ENCODE measurements around the gene ZNF444. TPM values are rescaled to one million over a fixed set of nuclear protein-coding genes. Genes with fewer than 3 reads are reported as not detected.
"Not testable (repeated sequence)": the region's sequence is repeated elsewhere in the genome, so short reads cannot be mapped to it uniquely, and the experiment has no call there.

ZNF444 gene
- total RNA-seq, 1 donor from 2014 or later: 94.9 TPM

DNA sequence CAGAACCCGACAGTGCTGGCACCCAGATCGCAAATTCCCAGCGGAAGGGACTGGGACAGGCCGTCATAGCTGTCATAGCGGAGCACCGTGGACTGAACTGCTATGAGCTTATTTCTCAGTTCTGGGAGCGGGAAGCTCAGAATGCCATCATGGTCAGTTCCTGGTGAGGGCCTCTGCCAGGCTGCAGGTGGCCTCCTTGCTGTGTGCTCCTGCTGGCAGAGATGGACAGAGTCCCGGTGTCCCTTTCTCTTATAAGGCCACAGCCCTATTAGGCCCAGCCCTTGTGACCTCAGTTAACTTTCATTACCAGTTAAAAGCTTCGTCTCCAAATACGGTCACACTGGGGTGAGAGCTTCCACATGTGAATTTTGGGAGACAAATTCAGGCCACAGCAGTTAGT, 4.6 kb downstream of the ZNF444 start:
- intact Hi-C loops (cut with DNase I): loop anchor here (10.0 kb wide), 1 partner anchor 1031 kb away; the partner anchor contains the start of gene PPP1R12C
- DNase-seq (ENCODE audit: low spot score in 2 of 2): no peak
- H3K4me3 ChIP-seq: no peak overlapping the region
- H3K4me1 ChIP-seq: peaks cover 0 to 10% of the 10 kb centered on the region in 2 donors
- H3K9me3 ChIP-seq: no peaks in the 10 kb centered on the region
- H3K36me3 ChIP-seq: peaks cover 19 to 38% of the 10 kb centered on the region in 2 donors
- no peaks in the 10 kb centered on the region for H3K27me3 ChIP-seq
- no peak overlapping the region for H3K27ac ChIP-seq
- TF ChIP-seq, protein P1, sequence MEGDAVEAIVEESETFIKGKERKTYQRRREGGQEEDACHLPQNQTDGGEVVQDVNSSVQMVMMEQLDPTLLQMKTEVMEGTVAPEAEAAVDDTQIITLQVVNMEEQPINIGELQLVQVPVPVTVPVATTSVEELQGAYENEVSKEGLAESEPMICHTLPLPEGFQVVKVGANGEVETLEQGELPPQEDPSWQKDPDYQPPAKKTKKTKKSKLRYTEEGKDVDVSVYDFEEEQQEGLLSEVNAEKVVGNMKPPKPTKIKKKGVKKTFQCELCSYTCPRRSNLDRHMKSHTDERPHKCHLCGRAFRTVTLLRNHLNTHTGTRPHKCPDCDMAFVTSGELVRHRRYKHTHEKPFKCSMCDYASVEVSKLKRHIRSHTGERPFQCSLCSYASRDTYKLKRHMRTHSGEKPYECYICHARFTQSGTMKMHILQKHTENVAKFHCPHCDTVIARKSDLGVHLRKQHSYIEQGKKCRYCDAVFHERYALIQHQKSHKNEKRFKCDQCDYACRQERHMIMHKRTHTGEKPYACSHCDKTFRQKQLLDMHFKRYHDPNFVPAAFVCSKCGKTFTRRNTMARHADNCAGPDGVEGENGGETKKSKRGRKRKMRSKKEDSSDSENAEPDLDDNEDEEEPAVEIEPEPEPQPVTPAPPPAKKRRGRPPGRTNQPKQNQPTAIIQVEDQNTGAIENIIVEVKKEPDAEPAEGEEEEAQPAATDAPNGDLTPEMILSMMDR (IDR thresholded peaks at IDR 0.05): no peak

DNA sequence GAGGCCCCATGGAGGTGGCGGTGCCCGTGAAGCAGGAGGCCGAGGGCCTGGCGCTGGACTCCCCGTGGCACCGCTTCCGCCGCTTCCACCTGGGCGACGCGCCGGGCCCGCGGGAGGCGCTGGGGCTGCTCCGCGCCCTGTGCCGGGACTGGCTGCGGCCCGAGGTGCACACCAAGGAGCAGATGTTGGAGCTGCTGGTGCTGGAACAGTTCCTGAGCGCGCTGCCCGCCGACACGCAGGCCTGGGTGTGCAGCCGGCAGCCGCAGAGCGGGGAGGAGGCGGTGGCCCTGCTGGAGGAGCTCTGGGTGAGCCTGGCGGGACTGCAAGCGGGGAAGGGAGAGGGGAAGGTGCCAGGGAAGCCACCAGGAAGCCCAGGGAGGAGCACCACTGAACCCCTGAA, 5.8 kb downstream of the ZNF444 start:
- Histone ChIP-seq H3K27me3 (no peaks in the 10 kb centered on the region), H3K4me3 (no peak overlapping the region), H3K36me3 (peaks cover 19 to 38% of the 10 kb centered on the region in 2 donors), H3K4me1 (peaks cover 0 to 7% of the 10 kb centered on the region in 2 donors), H3K9me3 (no peaks in the 10 kb centered on the region), H3K27ac (no peak overlapping the region)
- no peak for DNase-seq (ENCODE audit: low spot score in 2 of 2)
- intact Hi-C loops (cut with DNase I): loop anchor here (10.0 kb wide), 1 partner anchor 1032 kb away; the partner anchor contains the start of gene PPP1R12C
- TF ChIP-seq, protein P1 (IDR thresholded peaks at IDR 0.05): no peak

DNA sequence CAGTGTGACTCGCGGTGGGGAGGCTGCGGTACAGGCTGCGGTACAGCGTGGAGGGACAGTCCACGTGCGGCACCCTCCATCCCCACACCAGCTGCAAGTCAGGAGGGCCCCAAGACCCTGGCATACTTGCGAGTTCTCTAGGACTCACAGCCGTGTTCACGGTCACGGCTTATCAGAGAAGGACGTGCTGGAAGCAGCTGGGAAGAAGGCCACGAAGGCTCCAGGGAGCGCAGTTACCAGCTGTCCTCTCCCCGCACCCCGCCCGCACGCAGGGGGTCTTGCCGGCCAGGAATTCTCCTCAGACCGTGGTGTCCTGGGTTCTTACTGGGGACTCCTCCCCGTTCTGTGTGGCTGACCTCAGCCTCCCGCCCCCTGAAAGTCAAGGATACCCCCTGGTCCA, 6.2 kb downstream of the ZNF444 start:
- Histone ChIP-seq H3K9me3 (no peaks in the 10 kb centered on the region), H3K4me3 (no peak overlapping the region), H3K27me3 (no peaks in the 10 kb centered on the region), H3K36me3 (peaks cover 19 to 38% of the 10 kb centered on the region in 2 donors), H3K4me1 (peaks cover 0 to 2% of the 10 kb centered on the region in 2 donors), H3K27ac (no peak overlapping the region)
- intact Hi-C loops (cut with DNase I): loop anchor here (10.0 kb wide), 1 partner anchor 1033 kb away; the partner anchor contains the start of gene PPP1R12C
- no peak for DNase-seq (ENCODE audit: low spot score in 2 of 2)
- TF ChIP-seq, protein P1 (IDR thresholded peaks at IDR 0.05): no peak

DNA sequence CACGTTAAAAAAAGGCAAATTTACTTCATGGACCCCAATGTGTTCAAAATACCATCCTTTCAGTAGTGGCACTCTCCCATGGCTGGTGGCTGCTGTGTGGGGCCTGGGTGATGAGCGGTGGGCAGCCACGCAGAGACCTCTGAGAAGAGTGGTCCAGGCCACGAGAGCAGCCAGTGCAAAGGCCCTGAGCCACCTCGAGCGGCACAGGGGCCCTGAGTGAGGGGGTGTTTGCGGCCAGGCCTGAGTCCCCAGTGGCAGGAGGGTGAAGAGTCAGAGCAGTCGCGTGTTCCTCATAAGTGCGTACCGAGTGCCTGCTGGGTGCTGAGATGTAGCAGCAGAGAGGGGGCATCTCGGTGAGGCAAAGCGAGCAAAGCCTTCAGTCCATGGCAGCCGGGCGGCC, 7.0 kb downstream of the ZNF444 start:
- H3K4me3 ChIP-seq: no peak overlapping the region
- intact Hi-C loops (cut with DNase I): loop anchor here (10.0 kb wide), 1 partner anchor 1033 kb away; the partner anchor contains the start of gene PPP1R12C
- H3K27me3 ChIP-seq: no peaks in the 10 kb centered on the region
- peaks cover 19 to 40% of the 10 kb centered on the region in 2 donors for H3K36me3 ChIP-seq
- no peak overlapping the region for H3K27ac ChIP-seq
- H3K4me1 ChIP-seq: no peaks in the 10 kb centered on the region
- no peak for DNase-seq (ENCODE audit: low spot score in 2 of 2)
- TF ChIP-seq, protein P1 (IDR thresholded peaks at IDR 0.05): no peak
- H3K9me3 ChIP-seq: no peaks in the 10 kb centered on the region

DNA sequence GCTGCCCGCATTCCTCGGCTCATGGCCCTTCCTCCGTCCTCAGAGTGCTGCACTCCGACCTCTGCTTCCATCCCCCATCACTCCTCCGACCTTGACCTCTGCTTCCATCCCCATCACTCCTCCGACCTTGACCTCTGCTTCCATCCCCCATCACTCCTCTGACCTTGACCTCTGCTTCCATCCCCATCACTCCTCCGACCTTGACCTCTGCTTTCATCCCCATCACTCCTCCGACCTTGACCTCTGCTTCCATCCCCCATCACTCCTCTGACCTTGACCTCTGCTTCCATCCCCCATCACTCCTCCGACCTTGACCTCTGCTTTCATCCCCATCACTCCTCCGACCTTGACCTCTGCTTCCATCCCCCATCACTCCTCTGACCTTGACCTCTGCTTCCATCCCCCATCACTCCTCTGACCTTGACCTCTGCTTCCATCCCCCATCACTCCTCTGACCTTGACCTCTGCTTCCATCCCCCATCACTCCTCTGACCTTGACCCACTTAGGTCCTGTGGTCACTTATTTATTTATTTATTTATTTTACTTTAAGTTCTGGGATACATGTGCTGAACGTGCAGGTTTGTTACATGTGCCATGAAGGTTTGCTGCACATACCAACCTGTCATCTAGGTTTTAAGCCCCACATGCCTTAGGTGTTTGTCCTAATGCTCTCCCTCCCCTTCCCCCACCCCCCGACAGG, 8.0 kb downstream of the ZNF444 start:
- H3K4me1 ChIP-seq; H3K9me3 ChIP-seq; H3K4me3 ChIP-seq; H3K27ac ChIP-seq; DNase-seq (ENCODE audit: low spot score in 2 of 2); H3K27me3 ChIP-seq: not testable (repeated sequence)
- intact Hi-C loops (cut with DNase I): loop anchor here (10.0 kb wide), 1 partner anchor 1034 kb away; the partner anchor contains the start of gene PPP1R12C
- H3K36me3 ChIP-seq: peaks cover 19 to 48% of the 10 kb centered on the region in 2 donors

DNA sequence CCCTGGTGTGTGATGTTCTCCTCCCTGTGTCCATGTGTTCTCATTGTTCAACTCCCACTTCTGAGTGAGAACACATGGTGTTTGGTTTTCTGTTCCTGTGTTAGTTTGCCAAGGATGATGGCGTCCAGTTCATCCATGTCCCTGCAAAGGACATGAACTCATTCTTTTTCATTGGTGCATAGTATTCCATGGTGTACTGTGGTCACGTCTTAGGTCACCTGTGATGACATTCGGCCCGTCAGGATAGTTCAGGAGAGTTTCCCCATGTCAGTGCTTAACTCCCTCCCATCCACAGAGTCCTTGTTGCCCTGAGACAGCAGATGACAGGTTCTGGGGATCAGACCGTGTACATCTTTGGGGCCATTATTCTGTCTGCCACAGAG, 8.6 kb downstream of the ZNF444 start:
- Histone ChIP-seq H3K27me3 (no peaks in the 10 kb centered on the region), H3K4me3 (no peak overlapping the region), H3K4me1 (no peaks in the 10 kb centered on the region), H3K27ac (no peak overlapping the region), H3K36me3 (peaks cover 19 to 52% of the 10 kb centered on the region in 2 donors), H3K9me3 (no peaks in the 10 kb centered on the region)
- TF ChIP-seq, protein P1 (IDR thresholded peaks at IDR 0.05): no peak
- DNase-seq (ENCODE audit: low spot score in 2 of 2): no peak
- intact Hi-C loops (cut with DNase I): loop anchor here (10.0 kb wide), 1 partner anchor 1035 kb away; the partner anchor contains the start of gene PPP1R12C

Data from ascending aorta (tissue), 2 donors.